ENCODE measurements around the gene PON3. TPM values are rescaled to one million over a fixed set of nuclear protein-coding genes. Genes with fewer than 3 reads are reported as not detected.

Gene PON3
- total RNA-seq, 2 experiments from 2014 or later = not detected

DNA sequence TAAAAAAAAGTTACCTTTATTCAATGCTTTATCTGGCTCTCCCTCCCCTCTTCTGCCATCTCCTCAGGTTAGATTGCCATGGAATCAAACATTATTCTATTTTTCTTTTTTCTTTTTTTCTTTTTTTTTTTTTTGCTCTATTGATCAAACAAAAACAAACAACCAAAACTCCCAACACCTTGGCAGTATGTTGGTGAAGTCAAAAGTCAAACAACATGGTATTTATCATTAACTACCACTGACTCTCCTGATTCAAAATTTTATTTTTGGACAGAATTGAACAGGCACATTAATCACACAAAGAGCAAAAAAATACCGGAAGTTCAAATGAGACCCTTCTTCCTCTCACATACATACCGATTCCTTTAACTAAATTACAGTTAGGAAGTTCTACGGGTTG, 78.2 kb downstream of the PON3 start:
- no peak overlapping the region for H3K4me3 ChIP-seq (ENCODE audit: low read depth, low read length, poor library complexity, severe bottlenecking)
- no peak overlapping the region for H3K27ac ChIP-seq (ENCODE audit: low read depth, low read length, poor library complexity, severe bottlenecking)
- TF ChIP-seq EZH2phosphoT487 (IDR thresholded peaks at IDR 0.05; ENCODE audit: borderline replicate concordance, low read depth, low read length) = no peak
- no peak for TF ChIP-seq CTCF (conservative IDR thresholded peaks at IDR 0.05; ENCODE audit: low read length)
- H2AFZ ChIP-seq (ENCODE audit: low read length) = no peak overlapping the region
- H3K79me2 ChIP-seq (ENCODE audit: insufficient read depth, low read depth, low read length) = no peaks in the 10 kb centered on the region
- no peaks in the 10 kb centered on the region for H3K9me3 ChIP-seq (ENCODE audit: low read length)
- ChIA-PET POLR2A (interaction anchor here (0.7 kb wide), 2 partner anchors 254 to 1395 kb away, joined by 4 to 5 read pairs; no protein-coding TSS in a partner anchor), CTCF (ENCODE audit: unreplicated experiment) (no interaction called here)
- DNase-seq (ENCODE audit: low spot score) = no peak
- intact Hi-C loops (cut with micrococcal nuclease; ENCODE audit: unreplicated experiment) = no loop called here
- H3K9me2 ChIP-seq (ENCODE audit: insufficient read depth, low read length) = no peaks in the 10 kb centered on the region
- H3K4me2 ChIP-seq (ENCODE audit: low read length) = no peak overlapping the region
- H3K4me1 ChIP-seq (ENCODE audit: insufficient read depth, low read length, poor library complexity, severe bottlenecking) = no peaks in the 10 kb centered on the region
- no peaks in the 10 kb centered on the region for H4K20me1 ChIP-seq (ENCODE audit: insufficient read depth, low read length)
- H3K36me3 ChIP-seq (ENCODE audit: insufficient read depth, low read length) = no peaks in the 10 kb centered on the region
- BruUV-seq (replicated peaks) = no TSS peak

- H2AFZ ChIP-seq (ENCODE audit: low read length) = no peak overlapping the region
- DNase-seq (ENCODE audit: low spot score) = no peak
- TF ChIP-seq EZH2phosphoT487 (IDR thresholded peaks at IDR 0.05; ENCODE audit: borderline replicate concordance, low read depth, low read length) (no peak), CTCF (conservative IDR thresholded peaks at IDR 0.05; ENCODE audit: low read length) (no peak)
- intact Hi-C loops (cut with micrococcal nuclease; ENCODE audit: unreplicated experiment) = no loop called here
- H3K4me3 ChIP-seq (ENCODE audit: low read depth, low read length, poor library complexity, severe bottlenecking) = no peak overlapping the region
- H3K4me2 ChIP-seq (ENCODE audit: low read length) = no peak overlapping the region
- H4K20me1 ChIP-seq (ENCODE audit: insufficient read depth, low read length) = no peaks in the 10 kb centered on the region
- no peaks in the 10 kb centered on the region for H3K4me1 ChIP-seq (ENCODE audit: insufficient read depth, low read length, poor library complexity, severe bottlenecking)
- H3K9me3 ChIP-seq (ENCODE audit: low read length) = no peaks in the 10 kb centered on the region
- H3K36me3 ChIP-seq (ENCODE audit: insufficient read depth, low read length) = no peaks in the 10 kb centered on the region
- POLR2A ChIA-PET = interaction anchor here (0.7 kb wide), 2 partner anchors 254 to 1394 kb away, joined by 4 to 5 read pairs; no protein-coding TSS in a partner anchor
- H3K79me2 ChIP-seq (ENCODE audit: insufficient read depth, low read depth, low read length) = no peaks in the 10 kb centered on the region
- CTCF ChIA-PET (ENCODE audit: unreplicated experiment) = no interaction called here
- no peaks in the 10 kb centered on the region for H3K9me2 ChIP-seq (ENCODE audit: insufficient read depth, low read length)
- BruUV-seq (replicated peaks) = no TSS peak
- no peak overlapping the region for H3K27ac ChIP-seq (ENCODE audit: low read depth, low read length, poor library complexity, severe bottlenecking)
Measured at GRCh38 chr7:95317546-95317945, 78.6 kb downstream of the PON3 start.

GRCh38 chr7:95316588-95316987, 79.6 kb downstream of the PON3 start:
- BruUV-seq (replicated peaks) = no TSS peak
- CTCF ChIA-PET (ENCODE audit: unreplicated experiment) = no interaction called here

More at GRCh38 chr7:95316588-95316987, 79.6 kb downstream of the PON3 start:
- H3K4me1 ChIP-seq (ENCODE audit: insufficient read depth, low read length, poor library complexity, severe bottlenecking) = no peaks in the 10 kb centered on the region
- no peaks in the 10 kb centered on the region for H3K9me3 ChIP-seq (ENCODE audit: low read length)
- H3K9me2 ChIP-seq (ENCODE audit: insufficient read depth, low read length) = no peaks in the 10 kb centered on the region
- TF ChIP-seq CTCF (conservative IDR thresholded peaks at IDR 0.05; ENCODE audit: low read length) (no peak), EZH2phosphoT487 (IDR thresholded peaks at IDR 0.05; ENCODE audit: borderline replicate concordance, low read depth, low read length) (no peak)
- no peak for DNase-seq (ENCODE audit: low spot score)
- H3K36me3 ChIP-seq (ENCODE audit: insufficient read depth, low read length) = no peaks in the 10 kb centered on the region
- POLR2A ChIA-PET = interaction anchor here (0.6 kb wide), 1 partner anchor 32 kb away, joined by 3 read pairs; no protein-coding TSS in a partner anchor
- no peak overlapping the region for H3K4me2 ChIP-seq (ENCODE audit: low read length)
- H3K27ac ChIP-seq (ENCODE audit: low read depth, low read length, poor library complexity, severe bottlenecking) = no peak overlapping the region
- H2AFZ ChIP-seq (ENCODE audit: low read length) = no peak overlapping the region
- no peaks in the 10 kb centered on the region for H4K20me1 ChIP-seq (ENCODE audit: insufficient read depth, low read length)
- H3K79me2 ChIP-seq (ENCODE audit: insufficient read depth, low read depth, low read length) = no peaks in the 10 kb centered on the region
- intact Hi-C loops (cut with micrococcal nuclease; ENCODE audit: unreplicated experiment) = no loop called here
- no peak overlapping the region for H3K4me3 ChIP-seq (ENCODE audit: low read depth, low read length, poor library complexity, severe bottlenecking)

Measured in OCI-LY7 (cell line).